HG02938 (cell line): Measurements from ENCODE around the gene GDF2.

Experiments
- ATAC-seq: cut with Tn5 transposase; IDR thresholded peaks from one replicate; pipeline ENCODE4 v1.9.1; 2021; ENCODE audit warnings: mild to moderate bottlenecking, moderate library complexity; ENCODE audit not compliant: unreplicated experiment

GDF2 gene

GRCh38 chr10:47322300-47323061, at the start of gene GDF2:
GDF2 (plus strand) TSS chr10:47322454; CDS start chr10:47322669, 215 bp downstream.
- no peak for ATAC-seq

- no peak for ATAC-seq
Measured at GRCh38 chr10:47276071-47276470, 46.2 kb upstream of the GDF2 start.

- no peak for ATAC-seq
Measured at GRCh38 chr10:47276576-47277351, 45.5 kb upstream of the GDF2 start.

- no peak for ATAC-seq
Measured at GRCh38 chr10:47277352-47278151, 44.7 kb upstream of the GDF2 start.

GRCh38 chr10:47278152-47278473, 44.1 kb upstream of the GDF2 start:
- no peak for ATAC-seq

- ATAC-seq: no peak
Measured at GRCh38 chr10:47278720-47279119, 43.5 kb upstream of the GDF2 start.

- ATAC-seq: no peak
Measured at GRCh38 chr10:47279276-47279675, 43.0 kb upstream of the GDF2 start.

GRCh38 chr10:47282005-47282656, 40.1 kb upstream of the GDF2 start:
- no peak for ATAC-seq

- ATAC-seq: no peak
Measured at GRCh38 chr10:47282657-47283018, 39.6 kb upstream of the GDF2 start.

GRCh38 chr10:47283101-47283630, 39.1 kb upstream of the GDF2 start:
- no peak for ATAC-seq

- ATAC-seq: no peak
Measured at GRCh38 chr10:47283848-47284247, 38.4 kb upstream of the GDF2 start.

- ATAC-seq: no peak
Measured at GRCh38 chr10:47285381-47286115, 36.7 kb upstream of the GDF2 start.

- no peak for ATAC-seq
Measured at GRCh38 chr10:47286116-47286505, 36.1 kb upstream of the GDF2 start.

GRCh38 chr10:47286591-47287315, 35.5 kb upstream of the GDF2 start:
- no peak for ATAC-seq

- no peak for ATAC-seq
Measured at GRCh38 chr10:47287365-47287802, 34.9 kb upstream of the GDF2 start.

- ATAC-seq: no peak
Measured at GRCh38 chr10:47287805-47288204, 34.4 kb upstream of the GDF2 start.

- no peak for ATAC-seq
Measured at GRCh38 chr10:47288236-47288635, 34.0 kb upstream of the GDF2 start.

GRCh38 chr10:47288916-47289495, 33.2 kb upstream of the GDF2 start:
- ATAC-seq: no peak

- no peak for ATAC-seq
Measured at GRCh38 chr10:47289921-47290320, 32.3 kb upstream of the GDF2 start.
